Liver (tissue), 9 donors: ENCODE measurements around the gene URB1. TPM values are rescaled to one million over a fixed set of nuclear protein-coding genes. Genes with fewer than 3 reads are reported as not detected.

ENCODE experiments used
- DNase-seq: peaks from one replicate; pipeline ENCODE4 v3.0.0-alpha.2; 2017; ENCODE audit warnings: low spot score
- H3K27ac ChIP-seq, 2 donors: one replicate each; pipeline ENCODE4 v1.7.0; 2013; ENCODE audit warnings: inconsistent platforms in 2 of 2, low read length in 2 of 2, control low read depth in 1 of 2, low read depth in 1 of 2, mild to moderate bottlenecking in 1 of 2
- H3K27me3 ChIP-seq, 4 donors: one replicate each; pipeline versions ENCODE4 v1.6.1 to v1.7.0; 2013; ENCODE audit warnings: low read length in 3 of 4, inconsistent platforms in 1 of 4, mild to moderate bottlenecking in 1 of 4, moderate library complexity in 1 of 4; ENCODE audit not compliant: control insufficient read depth in 4 of 4, insufficient read depth in 4 of 4
- H3K36me3 ChIP-seq, 4 donors: one replicate each; pipeline versions ENCODE4 v1.6.1 to v1.7.0; 2013; ENCODE audit warnings: low read length in 3 of 4, mild to moderate bottlenecking in 3 of 4, low read depth in 1 of 4, moderate library complexity in 1 of 4; ENCODE audit not compliant: control insufficient read depth in 4 of 4, insufficient read depth in 3 of 4
- H3K4me1 ChIP-seq, 4 donors: one replicate each; pipeline versions ENCODE4 v1.6.1 to v1.7.0; 2013; ENCODE audit warnings: low read length in 3 of 4, mild to moderate bottlenecking in 3 of 4, moderate library complexity in 1 of 4; ENCODE audit not compliant: control insufficient read depth in 4 of 4, insufficient read depth in 4 of 4
- H3K4me3 ChIP-seq, 3 donors: one replicate each; pipeline versions ENCODE4 v1.6.1 to v1.7.0; 2013; ENCODE audit warnings: low read length in 3 of 3, control low read depth in 1 of 3, low read depth in 1 of 3, mild to moderate bottlenecking in 1 of 3
- H3K9ac ChIP-seq, 2 donors: one replicate each; pipeline ENCODE4 v1.7.0; 2013; ENCODE audit warnings: low read length in 2 of 2, mild to moderate bottlenecking in 2 of 2, moderate library complexity in 2 of 2, control low read depth in 1 of 2, low read depth in 1 of 2
- H3K9me3 ChIP-seq, 4 donors: one replicate each; pipeline versions ENCODE4 v1.6.1 to v1.7.0; 2013; ENCODE audit warnings: low read length in 3 of 4; ENCODE audit not compliant: control insufficient read depth in 4 of 4
- EGR1 ChIP-seq, 2 donors: IDR thresholded peaks; 2 replicates each; pipeline ENCODE4 v1.6.1; 2016 to 2018; ENCODE audit warnings: antibody characterized with exemption in 2 of 2, low read depth in 2 of 2
- FOXA1 ChIP-seq: IDR thresholded peaks from 2 replicates; pipeline ENCODE4 v1.6.1; 2016; ENCODE audit warnings: antibody characterized with exemption
- FOXA2 ChIP-seq: IDR thresholded peaks from 2 replicates; pipeline ENCODE4 v1.6.1; 2016; ENCODE audit warnings: antibody characterized with exemption
- GABPA ChIP-seq, 2 donors: IDR thresholded peaks in 1 of 2; conservative IDR thresholded peaks in 1 of 2; 2 replicates each; pipeline ENCODE4 v1.6.1; 2016; ENCODE audit warnings: antibody characterized with exemption in 2 of 2, mild to moderate bottlenecking in 1 of 2, moderate library complexity in 1 of 2
- HNF4A ChIP-seq, 2 donors: conservative IDR thresholded peaks; 2 replicates each; pipeline ENCODE4 v1.6.1; 2016; ENCODE audit warnings: antibody characterized with exemption in 2 of 2, mild to moderate bottlenecking in 2 of 2
- HNF4G ChIP-seq: IDR thresholded peaks from 2 replicates; pipeline ENCODE4 v1.6.1; 2016; ENCODE audit warnings: antibody characterized with exemption
- JUND ChIP-seq, 2 donors: IDR thresholded peaks; 2 replicates each; pipeline ENCODE4 v1.6.1; 2016; ENCODE audit warnings: antibody characterized with exemption in 2 of 2
- RAD21 ChIP-seq, 2 donors: IDR thresholded peaks; 2 replicates each; pipeline ENCODE4 v1.6.1; 2016; ENCODE audit warnings: antibody characterized with exemption in 2 of 2, mild to moderate bottlenecking in 2 of 2
- SP1 ChIP-seq: IDR thresholded peaks from 2 replicates; pipeline ENCODE4 v1.6.1; 2018; ENCODE audit warnings: antibody characterized with exemption, mild to moderate bottlenecking
- TAF1 ChIP-seq: conservative IDR thresholded peaks from 2 replicates; pipeline ENCODE4 v1.6.1; 2016; ENCODE audit warnings: antibody characterized with exemption, mild to moderate bottlenecking
- YY1 ChIP-seq: IDR thresholded peaks from 2 replicates; pipeline ENCODE4 v1.6.1; 2016; ENCODE audit warnings: antibody characterized with exemption, mild to moderate bottlenecking
- WGBS: extraction: QIAGEN DNeasy Blood & Tissue Kit; methylation state at CpG from one replicate; pipeline ENCODE4 v1.1.7; 2013; 5-methylcytosine and 5-hydroxymethylcytosine counted together
- polyA plus RNA-seq, 2 donors: library from polyadenylated mRNA; stranded (reverse) in 1 of 2; unstranded in 1 of 2; fragments of 200-250 nt in 1 of 2; fragments of >200 nt in 1 of 2; fragmentation: Nextera tagmentation in 1 of 2; extraction: Ambion mirVana in 1 of 2; gene quantifications; one replicate each; pipeline versions ENCODE4 v1.2.1 to v1.2.3, GENCODE V29; 2013 to 2015
- total RNA-seq, 2 donors: library from RNA; depleted of rRNA; stranded (reverse); fragments of >200 nt; gene quantifications; one replicate each; pipeline ENCODE4 v1.2.3, GENCODE V29; 2014
- TF ChIP-seq, protein P1 (sequence below): fragments of 150-350 bp; IDR thresholded peaks from 2 replicates; pipeline ENCODE4 v1.5.1; 2017; ENCODE audit warnings: improper control_type of control experiment, low read depth, low read length; ENCODE audit not compliant: missing input control
- TF ChIP-seq, protein P2 (sequence below): IDR thresholded peaks from 2 replicates; pipeline ENCODE4 v1.6.1; 2016; ENCODE audit warnings: antibody characterized with exemption
- TF ChIP-seq, protein P3 (sequence below): IDR thresholded peaks from 2 replicates; pipeline ENCODE4 v1.6.1; 2016; ENCODE audit warnings: antibody characterized with exemption
- TF ChIP-seq, protein P4 (sequence below): IDR thresholded peaks from 2 replicates; pipeline ENCODE4 v1.6.1; 2016; ENCODE audit warnings: antibody characterized with exemption, mild to moderate bottlenecking
- donor health status: healthy.
- donor health status: healthy.
- donor health status: healthy.
- donor health status: healthy.
- donor health status: healthy.

Gene URB1
- total and polyA plus RNA-seq, 4 donors, result 2.8 to 14.5 (median 7.1) TPM

DNA sequence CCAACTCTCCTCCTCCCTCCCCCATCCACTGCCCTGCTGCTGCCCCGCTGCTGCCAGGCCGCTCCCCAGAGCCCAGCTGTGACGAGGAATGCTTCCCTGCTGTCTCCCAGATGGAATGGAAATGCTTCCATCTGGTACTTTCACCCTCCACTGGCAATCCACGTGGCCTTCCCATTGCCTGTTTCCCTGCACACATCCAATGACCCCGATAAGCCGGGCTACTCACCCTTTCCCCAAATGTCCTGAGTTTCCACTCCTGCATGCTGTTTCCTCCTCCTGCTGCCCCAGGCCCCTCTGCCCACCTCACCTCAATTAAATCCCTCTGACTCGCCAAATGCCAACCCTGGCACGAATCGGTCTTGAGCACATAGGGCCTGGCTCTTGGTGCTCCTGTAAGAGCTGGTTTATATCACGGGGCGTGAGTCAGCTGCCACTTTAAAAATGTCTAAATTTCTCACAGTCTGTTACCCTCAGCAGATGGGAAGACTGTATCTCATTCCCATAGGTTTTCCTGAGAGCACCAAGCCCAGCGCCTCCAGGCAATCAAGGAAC, 57.8 kb downstream of the URB1 start:
- WGBS, result 93% methylated on average over 12 of the region's 12 CpGs
- no peak overlapping the region for H3K4me3 ChIP-seq
- H3K27me3 ChIP-seq, result no peaks in the 10 kb centered on the region
- DNase-seq, result no peak
- H3K27ac ChIP-seq, result no peak overlapping the region
- H3K4me1 ChIP-seq, result no peaks in the 10 kb centered on the region
- TF ChIP-seq, protein P1, sequence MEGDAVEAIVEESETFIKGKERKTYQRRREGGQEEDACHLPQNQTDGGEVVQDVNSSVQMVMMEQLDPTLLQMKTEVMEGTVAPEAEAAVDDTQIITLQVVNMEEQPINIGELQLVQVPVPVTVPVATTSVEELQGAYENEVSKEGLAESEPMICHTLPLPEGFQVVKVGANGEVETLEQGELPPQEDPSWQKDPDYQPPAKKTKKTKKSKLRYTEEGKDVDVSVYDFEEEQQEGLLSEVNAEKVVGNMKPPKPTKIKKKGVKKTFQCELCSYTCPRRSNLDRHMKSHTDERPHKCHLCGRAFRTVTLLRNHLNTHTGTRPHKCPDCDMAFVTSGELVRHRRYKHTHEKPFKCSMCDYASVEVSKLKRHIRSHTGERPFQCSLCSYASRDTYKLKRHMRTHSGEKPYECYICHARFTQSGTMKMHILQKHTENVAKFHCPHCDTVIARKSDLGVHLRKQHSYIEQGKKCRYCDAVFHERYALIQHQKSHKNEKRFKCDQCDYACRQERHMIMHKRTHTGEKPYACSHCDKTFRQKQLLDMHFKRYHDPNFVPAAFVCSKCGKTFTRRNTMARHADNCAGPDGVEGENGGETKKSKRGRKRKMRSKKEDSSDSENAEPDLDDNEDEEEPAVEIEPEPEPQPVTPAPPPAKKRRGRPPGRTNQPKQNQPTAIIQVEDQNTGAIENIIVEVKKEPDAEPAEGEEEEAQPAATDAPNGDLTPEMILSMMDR, result no peak
- TF ChIP-seq EGR1 (IDR thresholded peaks at IDR 0.05; ENCODE audit: low read depth in 2 of 2) (no peak), FOXA1 (no peak)
- H3K9me3 ChIP-seq, result no peaks in the 10 kb centered on the region
- peaks cover 15 to 73% (median 40%) of the 10 kb centered on the region in 4 donors for H3K36me3 ChIP-seq
- no peak overlapping the region for H3K9ac ChIP-seq

DNA sequence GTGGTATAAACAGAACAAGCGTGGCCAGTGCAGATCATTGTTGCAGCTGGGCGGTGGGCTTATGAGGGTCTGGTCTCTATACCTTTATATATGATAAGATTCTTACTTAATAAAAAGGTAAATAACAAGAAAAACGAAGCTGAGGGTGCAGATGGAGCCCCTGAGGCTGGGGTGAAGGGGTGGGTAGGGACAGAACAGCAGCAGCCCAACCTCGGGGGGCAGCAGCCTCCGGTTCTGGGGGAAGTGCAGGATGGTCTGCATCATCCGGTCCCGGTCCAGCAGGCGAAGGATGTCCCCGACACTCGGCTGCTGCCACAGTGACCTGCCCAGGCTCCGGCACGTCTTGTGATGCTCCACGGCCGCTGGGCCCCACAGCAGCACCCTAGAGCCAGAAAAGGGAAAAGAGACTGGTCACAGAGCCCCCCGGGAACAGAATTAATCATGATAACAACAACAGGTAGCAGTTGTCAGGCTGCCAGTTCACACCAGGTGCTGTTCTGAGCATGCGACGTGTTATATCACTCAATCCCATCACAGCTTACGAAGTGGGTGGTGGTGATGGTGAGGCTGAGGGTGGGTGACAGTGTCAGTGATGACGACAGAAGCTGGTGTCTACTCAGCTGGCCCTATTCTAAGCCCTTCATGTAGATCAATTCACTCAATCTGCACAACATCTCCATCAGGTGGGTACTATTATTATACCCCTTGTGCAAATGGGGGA, 58.7 kb downstream of the URB1 start:
- H3K27me3 ChIP-seq, result no peaks in the 10 kb centered on the region
- no peaks in the 10 kb centered on the region for H3K4me1 ChIP-seq
- no peak overlapping the region for H3K4me3 ChIP-seq
- WGBS, result 97% methylated on average over 19 of the region's 19 CpGs
- TF ChIP-seq SP1 (no peak), FOXA2 (no peak), HNF4G (no peak), HNF4A (conservative IDR thresholded peaks at IDR 0.05) (no peak), EGR1 (IDR thresholded peaks at IDR 0.05; ENCODE audit: low read depth in 2 of 2) (no peak), TAF1 (no peak), YY1 (no peak), GABPA (IDR thresholded peaks at IDR 0.05 in 1 of 2, conservative IDR thresholded peaks at IDR 0.05 in 1 of 2) (no peak)
- TF ChIP-seq, protein P2, sequence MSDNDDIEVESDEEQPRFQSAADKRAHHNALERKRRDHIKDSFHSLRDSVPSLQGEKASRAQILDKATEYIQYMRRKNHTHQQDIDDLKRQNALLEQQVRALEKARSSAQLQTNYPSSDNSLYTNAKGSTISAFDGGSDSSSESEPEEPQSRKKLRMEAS, result no peak
- TF ChIP-seq, protein P3, sequence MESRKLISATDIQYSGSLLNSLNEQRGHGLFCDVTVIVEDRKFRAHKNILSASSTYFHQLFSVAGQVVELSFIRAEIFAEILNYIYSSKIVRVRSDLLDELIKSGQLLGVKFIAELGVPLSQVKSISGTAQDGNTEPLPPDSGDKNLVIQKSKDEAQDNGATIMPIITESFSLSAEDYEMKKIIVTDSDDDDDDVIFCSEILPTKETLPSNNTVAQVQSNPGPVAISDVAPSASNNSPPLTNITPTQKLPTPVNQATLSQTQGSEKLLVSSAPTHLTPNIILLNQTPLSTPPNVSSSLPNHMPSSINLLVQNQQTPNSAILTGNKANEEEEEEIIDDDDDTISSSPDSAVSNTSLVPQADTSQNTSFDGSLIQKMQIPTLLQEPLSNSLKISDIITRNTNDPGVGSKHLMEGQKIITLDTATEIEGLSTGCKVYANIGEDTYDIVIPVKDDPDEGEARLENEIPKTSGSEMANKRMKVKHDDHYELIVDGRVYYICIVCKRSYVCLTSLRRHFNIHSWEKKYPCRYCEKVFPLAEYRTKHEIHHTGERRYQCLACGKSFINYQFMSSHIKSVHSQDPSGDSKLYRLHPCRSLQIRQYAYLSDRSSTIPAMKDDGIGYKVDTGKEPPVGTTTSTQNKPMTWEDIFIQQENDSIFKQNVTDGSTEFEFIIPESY, result no peak
- H3K27ac ChIP-seq, result no peak overlapping the region
- H3K9me3 ChIP-seq, result no peaks in the 10 kb centered on the region
- no peak overlapping the region for H3K9ac ChIP-seq
- DNase-seq, result no peak
- peaks cover 15 to 75% (median 43%) of the 10 kb centered on the region in 4 donors for H3K36me3 ChIP-seq

DNA sequence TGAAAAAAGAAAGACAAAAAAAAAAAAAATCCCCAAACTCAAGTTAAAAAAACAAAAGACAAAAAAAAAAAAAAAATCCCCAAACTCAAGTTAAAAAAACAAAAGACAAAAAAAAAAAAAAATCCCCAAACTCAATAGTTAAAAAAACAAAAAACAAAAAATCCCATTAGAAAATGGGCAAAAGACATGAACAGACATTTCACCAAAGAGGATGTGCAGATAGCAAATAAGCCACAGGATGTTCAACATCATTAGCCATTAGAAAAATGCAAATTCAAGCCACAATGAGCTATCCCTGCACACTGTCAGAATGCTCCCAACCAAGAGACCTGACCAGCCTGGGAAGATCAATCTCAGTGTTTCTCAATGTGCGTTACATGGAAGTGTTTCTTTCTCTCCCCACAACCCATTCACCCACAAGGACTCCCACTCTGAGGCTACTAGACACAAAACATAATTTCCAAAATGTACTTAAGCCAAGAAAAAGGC, 60.3 kb downstream of the URB1 start:
- H3K27ac ChIP-seq, result no peak overlapping the region
- H3K4me1 ChIP-seq, result no peaks in the 10 kb centered on the region
- DNase-seq, result no peak
- no peaks in the 10 kb centered on the region for H3K27me3 ChIP-seq
- no peaks in the 10 kb centered on the region for H3K9me3 ChIP-seq
- H3K4me3 ChIP-seq, result no peak overlapping the region
- peaks cover 13 to 66% (median 37%) of the 10 kb centered on the region in 4 donors for H3K36me3 ChIP-seq
- H3K9ac ChIP-seq, result no peak overlapping the region
- 99% methylated on average over 1 of the region's 1 CpG for WGBS
- TF ChIP-seq TAF1 (no peak), RAD21 (IDR thresholded peaks at IDR 0.05) (no peak), HNF4A (conservative IDR thresholded peaks at IDR 0.05) (no peak), JUND (IDR thresholded peaks at IDR 0.05) (no peak), YY1 (no peak), SP1 (no peak), EGR1 (IDR thresholded peaks at IDR 0.05; ENCODE audit: low read depth in 2 of 2) (no peak)
- TF ChIP-seq, protein P3, result no peak
- TF ChIP-seq, protein P4, sequence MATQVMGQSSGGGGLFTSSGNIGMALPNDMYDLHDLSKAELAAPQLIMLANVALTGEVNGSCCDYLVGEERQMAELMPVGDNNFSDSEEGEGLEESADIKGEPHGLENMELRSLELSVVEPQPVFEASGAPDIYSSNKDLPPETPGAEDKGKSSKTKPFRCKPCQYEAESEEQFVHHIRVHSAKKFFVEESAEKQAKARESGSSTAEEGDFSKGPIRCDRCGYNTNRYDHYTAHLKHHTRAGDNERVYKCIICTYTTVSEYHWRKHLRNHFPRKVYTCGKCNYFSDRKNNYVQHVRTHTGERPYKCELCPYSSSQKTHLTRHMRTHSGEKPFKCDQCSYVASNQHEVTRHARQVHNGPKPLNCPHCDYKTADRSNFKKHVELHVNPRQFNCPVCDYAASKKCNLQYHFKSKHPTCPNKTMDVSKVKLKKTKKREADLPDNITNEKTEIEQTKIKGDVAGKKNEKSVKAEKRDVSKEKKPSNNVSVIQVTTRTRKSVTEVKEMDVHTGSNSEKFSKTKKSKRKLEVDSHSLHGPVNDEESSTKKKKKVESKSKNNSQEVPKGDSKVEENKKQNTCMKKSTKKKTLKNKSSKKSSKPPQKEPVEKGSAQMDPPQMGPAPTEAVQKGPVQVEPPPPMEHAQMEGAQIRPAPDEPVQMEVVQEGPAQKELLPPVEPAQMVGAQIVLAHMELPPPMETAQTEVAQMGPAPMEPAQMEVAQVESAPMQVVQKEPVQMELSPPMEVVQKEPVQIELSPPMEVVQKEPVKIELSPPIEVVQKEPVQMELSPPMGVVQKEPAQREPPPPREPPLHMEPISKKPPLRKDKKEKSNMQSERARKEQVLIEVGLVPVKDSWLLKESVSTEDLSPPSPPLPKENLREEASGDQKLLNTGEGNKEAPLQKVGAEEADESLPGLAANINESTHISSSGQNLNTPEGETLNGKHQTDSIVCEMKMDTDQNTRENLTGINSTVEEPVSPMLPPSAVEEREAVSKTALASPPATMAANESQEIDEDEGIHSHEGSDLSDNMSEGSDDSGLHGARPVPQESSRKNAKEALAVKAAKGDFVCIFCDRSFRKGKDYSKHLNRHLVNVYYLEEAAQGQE, result no peak
